Lower leg skin (tissue), 4 donors: ENCODE measurements around the gene MITD1. TPM values are rescaled to one million over a fixed set of nuclear protein-coding genes. Genes with fewer than 3 reads are reported as not detected.
"Not testable (repeated sequence)": the region's sequence is repeated elsewhere in the genome, so short reads cannot be mapped to it uniquely, and the experiment has no call there.

Experiments
- DNase-seq, 2 donors: peaks; one replicate each; pipeline ENCODE4 v3.0.0-alpha.2; 2019; ENCODE audit warnings: low spot score in 2 of 2
- H3K4me3 ChIP-seq: fragments of 200-600 bp; sonication (generic); 2 replicates; pipeline ENCODE4 v1.5.1; 2017; ENCODE audit warnings: mild to moderate bottlenecking, low read depth; ENCODE audit not compliant: poor library complexity, severe bottlenecking
- CTCF ChIP-seq, 3 donors: fragments of 450-650 bp; IDR thresholded peaks; one replicate each; pipeline ENCODE4 v1.5.1; 2016; ENCODE audit warnings: antibody characterized with exemption in 3 of 3, mild to moderate bottlenecking in 3 of 3, moderate library complexity in 2 of 3
- POLR2A ChIP-seq, 2 donors: fragments of 450-650 bp; IDR thresholded peaks; one replicate each; pipeline ENCODE4 v1.6.1; 2016 to 2017; ENCODE audit warnings: antibody characterized with exemption in 2 of 2, mild to moderate bottlenecking in 1 of 2, moderate library complexity in 1 of 2
- WGBS, 2 donors: methylation state at CpG; one replicate each; pipeline ENCODE4 v1.1.5; 2018; 5-methylcytosine and 5-hydroxymethylcytosine counted together
- intact Hi-C: fragments of 100-400 bp; cut with DNase I; formaldehyde crosslinking; loops from one replicate; pipeline ENCODE4 v1.15.0; 2023; ENCODE audit warnings: low total_unique reads
- total RNA-seq, 4 donors: library from RNA; depleted of rRNA; stranded (reverse); fragments of >200 nt; gene quantifications; one replicate each; pipeline ENCODE4 v1.1.0, GENCODE V29; 2016

MITD1 gene
- total RNA-seq, 4 donors from 2014 or later = 14.5 to 32.4 (median 25.4) TPM

GRCh38 chr2:99200076-99200800 is 19.4 kb upstream of the MITD1 start:
- no peak for DNase-seq
- intact Hi-C loops = no loop called here
- no peak overlapping the region for H3K4me3 ChIP-seq
- no peak for TF ChIP-seq POLR2A (IDR thresholded peaks at IDR 0.05)
- no peak for TF ChIP-seq CTCF (IDR thresholded peaks at IDR 0.05)
- WGBS, 2 donors = 88 to 91% methylated on average over 7 of the region's 7 CpGs

- intact Hi-C loops = no loop called here
- TF ChIP-seq POLR2A (IDR thresholded peaks at IDR 0.05) (no peak), CTCF (IDR thresholded peaks at IDR 0.05) (no peak)
- 71 to 72% methylated on average over 6 of the region's 6 CpGs for WGBS, 2 donors
Observed at GRCh38 chr2:99198103-99198841, 17.4 kb upstream of the MITD1 start.

GRCh38 chr2:99192364-99192763 is 11.5 kb upstream of the MITD1 start:
- 97 to 99% methylated on average over 4 of the region's 4 CpGs for WGBS, 2 donors
- intact Hi-C loops, H3K4me3 ChIP-seq, DNase-seq: not testable (repeated sequence)

More at GRCh38 chr2:99198103-99198841, 17.4 kb upstream of the MITD1 start:
- H3K4me3 ChIP-seq = no peak overlapping the region
- DNase-seq = no peak

GRCh38 chr2:99190548-99190947 is 9.7 kb upstream of the MITD1 start:
- no peak overlapping the region for H3K4me3 ChIP-seq
- DNase-seq = no peak
- WGBS, 2 donors = 89 to 97% methylated on average over 1 of the region's 1 CpG
- intact Hi-C loops = no loop called here
- TF ChIP-seq POLR2A (IDR thresholded peaks at IDR 0.05) = no peak
- TF ChIP-seq CTCF (IDR thresholded peaks at IDR 0.05) = no peak

GRCh38 chr2:99188357-99188756 is 7.5 kb upstream of the MITD1 start:
- whole genome bisulfite sequencing, 2 donors = 96 to 98% methylated on average over 3 of the region's 3 CpGs
- no peak overlapping the region for H3K4me3 ChIP-seq
- intact Hi-C loops = no loop called here
- DNase-seq = no peak
- no peak for TF ChIP-seq CTCF (IDR thresholded peaks at IDR 0.05)
- no peak for TF ChIP-seq POLR2A (IDR thresholded peaks at IDR 0.05)

GRCh38 chr2:99187011-99187410 is 6.2 kb upstream of the MITD1 start:
- intact Hi-C loops = no loop called here

More at GRCh38 chr2:99187011-99187410, 6.2 kb upstream of the MITD1 start:
- H3K4me3 ChIP-seq = no peak overlapping the region
- DNase-seq = no peak
- TF ChIP-seq CTCF (IDR thresholded peaks at IDR 0.05) (no peak), POLR2A (IDR thresholded peaks at IDR 0.05) (no peak)
